ENCODE data around the gene GNAQ.

Gene GNAQ

GRCh38 chr9:77680581-77680980 lies 351.0 kb downstream of the GNAQ start:
- no peak for TF ChIP-seq EZH2 (IDR thresholded peaks at IDR 0.05; ENCODE audit: borderline replicate concordance, low read depth, low read length, severe bottlenecking)
- DNase-seq, result no peak
- Histone ChIP-seq H3K9me3 (ENCODE audit: insufficient read depth, low read length, severe bottlenecking) (no peaks in the 10 kb centered on the region), H3K4me3 (ENCODE audit: low read depth in 1 of 2, low read length in 2 of 2) (no peak overlapping the region), H3K27me3 (ENCODE audit: insufficient read depth, low read length, poor library complexity) (no peaks in the 10 kb centered on the region), H3K4me1 (ENCODE audit: insufficient read depth, low read length) (no peaks in the 10 kb centered on the region), H3K79me2 (ENCODE audit: insufficient read depth, low read length) (no peaks in the 10 kb centered on the region), H4K20me1 (ENCODE audit: insufficient read depth, low read length) (no peaks in the 10 kb centered on the region), H2AFZ (ENCODE audit: low read depth, low read length) (no peak overlapping the region), H3K27ac (ENCODE audit: low read length) (no peak overlapping the region), H3K9ac (ENCODE audit: low read depth, low read length) (no peak overlapping the region), H3K4me2 (ENCODE audit: insufficient read depth, low read length) (no peak overlapping the region), H3K36me3 (ENCODE audit: insufficient read depth, low read length) (no peaks in the 10 kb centered on the region)
- ATAC-seq (ENCODE audit: insufficient read depth, low read depth), result no peak

- Histone ChIP-seq H2AFZ (ENCODE audit: low read depth, low read length) (no peak overlapping the region), H3K9ac (ENCODE audit: low read depth, low read length) (no peak overlapping the region), H3K4me2 (ENCODE audit: insufficient read depth, low read length) (no peak overlapping the region), H3K4me3 (ENCODE audit: low read depth in 1 of 2, low read length in 2 of 2) (no peak overlapping the region), H3K27me3 (ENCODE audit: insufficient read depth, low read length, poor library complexity) (no peaks in the 10 kb centered on the region), H3K36me3 (ENCODE audit: insufficient read depth, low read length) (no peaks in the 10 kb centered on the region), H3K79me2 (ENCODE audit: insufficient read depth, low read length) (no peaks in the 10 kb centered on the region), H4K20me1 (ENCODE audit: insufficient read depth, low read length) (no peaks in the 10 kb centered on the region), H3K9me3 (ENCODE audit: insufficient read depth, low read length, severe bottlenecking) (no peaks in the 10 kb centered on the region), H3K4me1 (ENCODE audit: insufficient read depth, low read length) (no peaks in the 10 kb centered on the region), H3K27ac (ENCODE audit: low read length) (no peak overlapping the region)
- TF ChIP-seq EZH2 (IDR thresholded peaks at IDR 0.05; ENCODE audit: borderline replicate concordance, low read depth, low read length, severe bottlenecking), result no peak
- TF ChIP-seq CTCF (IDR thresholded peaks at IDR 0.05; ENCODE audit: borderline replicate concordance, extremely low read depth, low read length, poor library complexity, severe bottlenecking), result no peak
- no peak for ATAC-seq (ENCODE audit: insufficient read depth, low read depth)
- no peak for DNase-seq
Observed at GRCh38 chr9:77679661-77680368, 351.8 kb downstream of the GNAQ start.

GRCh38 chr9:77679088-77679487 lies 352.5 kb downstream of the GNAQ start:
- DNase-seq, result no peak
- no peak for TF ChIP-seq EZH2 (IDR thresholded peaks at IDR 0.05; ENCODE audit: borderline replicate concordance, low read depth, low read length, severe bottlenecking)
- Histone ChIP-seq H3K9ac (ENCODE audit: low read depth, low read length) (no peak overlapping the region), H3K4me3 (ENCODE audit: low read depth in 1 of 2, low read length in 2 of 2) (no peak overlapping the region), H3K9me3 (ENCODE audit: insufficient read depth, low read length, severe bottlenecking) (no peaks in the 10 kb centered on the region), H3K4me1 (ENCODE audit: insufficient read depth, low read length) (no peaks in the 10 kb centered on the region), H2AFZ (ENCODE audit: low read depth, low read length) (no peak overlapping the region), H3K36me3 (ENCODE audit: insufficient read depth, low read length) (no peaks in the 10 kb centered on the region), H4K20me1 (ENCODE audit: insufficient read depth, low read length) (no peaks in the 10 kb centered on the region), H3K27ac (ENCODE audit: low read length) (no peak overlapping the region), H3K27me3 (ENCODE audit: insufficient read depth, low read length, poor library complexity) (no peaks in the 10 kb centered on the region), H3K4me2 (ENCODE audit: insufficient read depth, low read length) (no peak overlapping the region), H3K79me2 (ENCODE audit: insufficient read depth, low read length) (no peaks in the 10 kb centered on the region)
- ATAC-seq (ENCODE audit: insufficient read depth, low read depth), result no peak

- no peaks in the 10 kb centered on the region for H4K20me1 ChIP-seq (ENCODE audit: insufficient read depth, low read length)
- H3K27me3 ChIP-seq (ENCODE audit: insufficient read depth, low read length, poor library complexity), result no peaks in the 10 kb centered on the region
- no peak overlapping the region for H2AFZ ChIP-seq (ENCODE audit: low read depth, low read length)
- H3K4me3 ChIP-seq (ENCODE audit: low read depth in 1 of 2, low read length in 2 of 2), result no peak overlapping the region
- no peak for TF ChIP-seq CTCF (IDR thresholded peaks at IDR 0.05; ENCODE audit: borderline replicate concordance, extremely low read depth, low read length, poor library complexity, severe bottlenecking)
- ATAC-seq (ENCODE audit: insufficient read depth, low read depth) (no peak), DNase-seq (no peak)
- no peaks in the 10 kb centered on the region for H3K79me2 ChIP-seq (ENCODE audit: insufficient read depth, low read length)
- H3K36me3 ChIP-seq (ENCODE audit: insufficient read depth, low read length), result no peaks in the 10 kb centered on the region
- H3K4me1 ChIP-seq (ENCODE audit: insufficient read depth, low read length), result no peaks in the 10 kb centered on the region
- H3K9ac ChIP-seq (ENCODE audit: low read depth, low read length), result no peak overlapping the region
- H3K4me2 ChIP-seq (ENCODE audit: insufficient read depth, low read length), result no peak overlapping the region
- H3K27ac ChIP-seq (ENCODE audit: low read length), result no peak overlapping the region
- no peaks in the 10 kb centered on the region for H3K9me3 ChIP-seq (ENCODE audit: insufficient read depth, low read length, severe bottlenecking)
Observed at GRCh38 chr9:77677957-77678535, 353.6 kb downstream of the GNAQ start.

All from DND-41 (cell line).